T-cell (primary cell): Measurements from ENCODE around the gene SAMD8. TPM values are rescaled to one million over a fixed set of nuclear protein-coding genes. Genes with fewer than 3 reads are reported as not detected.
A peak's percentile ranks its signal among the peaks of the same experiment; 100 is the strongest.

Experiments used
- ATAC-seq, 4 experiments: fragments of 200-7000 bp in 3 of 4; fragments of 150-1000 bp in 1 of 4; cut with Tn5 transposase; replicated peaks in 1 of 4; 1 replicate in 3 of 4; 2 replicates in 1 of 4; pipeline ENCODE4 v1.10.0; 2021; ENCODE audit warnings: moderate library complexity in 3 of 4, mild to moderate bottlenecking in 2 of 4, moderate number of reproducible peaks in 1 of 4
- CTCF ChIA-PET, 2 donors: fragments of 300-600 bp; sonication (Branson Sonifier 250); formaldehyde crosslinking; loops; one replicate each; lab custom pipeline; 2022; ENCODE audit warnings: antibody characterized with exemption in 2 of 2; lab: Charles Lee
- POLR2A ChIA-PET, 2 donors: fragments of 300-600 bp; sonication (Branson Sonifier 250); formaldehyde crosslinking; loops; one replicate each; lab custom pipeline; 2022; ENCODE audit warnings: antibody characterized with exemption in 2 of 2; lab: Charles Lee
- DNase-seq, 35 experiments: peaks; one replicate each; pipeline versions ENCODE4 v3.0.0 to v3.0.0-alpha.2; 2013 to 2023
- H3K27ac ChIP-seq: one replicate; pipeline ENCODE4 v1.5.1; 2013; ENCODE audit warnings: low read length
- H3K27me3 ChIP-seq, 2 experiments: replicated peaks in 1 of 2; 1 replicate in 1 of 2; 2 replicates in 1 of 2; pipeline versions ENCODE4 v1.6.1 to v1.7.0; 2013; ENCODE audit warnings: low read length in 1 of 2, mixed read lengths in 1 of 2; ENCODE audit not compliant: control insufficient read depth in 2 of 2, insufficient read depth in 2 of 2; ENCODE audit errors: extremely low read depth in 1 of 2
- H3K36me3 ChIP-seq, 2 donors: 1 replicate in 1 of 2; 2 replicates in 1 of 2; pipeline versions ENCODE4 v1.6.1 to v1.7.0; 2013; ENCODE audit warnings: low read length in 1 of 2; ENCODE audit not compliant: control insufficient read depth in 2 of 2, insufficient read depth in 1 of 2; ENCODE audit errors: extremely low read depth in 1 of 2
- H3K4me1 ChIP-seq, 2 experiments: 1 replicate in 1 of 2; 2 replicates in 1 of 2; pipeline versions ENCODE4 v1.6.1 to v1.7.0; 2013; ENCODE audit warnings: low read length in 2 of 2, mixed read lengths in 1 of 2; ENCODE audit not compliant: insufficient read depth in 2 of 2, control insufficient read depth in 1 of 2; ENCODE audit errors: extremely low read depth in 1 of 2
- H3K4me3 ChIP-seq, 2 donors: 1 replicate in 1 of 2; 2 replicates in 1 of 2; pipeline versions ENCODE4 v1.5.1 to v1.7.0; 2013; ENCODE audit warnings: mild to moderate bottlenecking in 2 of 2, low read length in 1 of 2, moderate library complexity in 1 of 2; ENCODE audit not compliant: control insufficient read depth in 1 of 2; ENCODE audit errors: extremely low read depth in 1 of 2
- H3K9me3 ChIP-seq: 2 replicates; pipeline ENCODE4 v1.7.0; 2013
- H3K27ac Mint-ChIP-seq, 2 donors: one replicate each; pipeline ENCODE4 v1.8.0; 2020 to 2021; ENCODE audit warnings: mild to moderate bottlenecking in 2 of 2, mixed read lengths in 2 of 2
- H3K27me3 Mint-ChIP-seq, 2 donors: one replicate each; pipeline ENCODE4 v1.8.0; 2021 to 2022; ENCODE audit warnings: mixed read lengths in 2 of 2
- H3K36me3 Mint-ChIP-seq: one replicate; pipeline ENCODE4 v1.8.0; 2021; ENCODE audit warnings: mixed read lengths
- H3K4me1 Mint-ChIP-seq, 3 donors: one replicate each; pipeline ENCODE4 v1.8.0; 2020 to 2022; ENCODE audit warnings: mixed read lengths in 3 of 3, mild to moderate bottlenecking in 1 of 3
- H3K4me3 Mint-ChIP-seq, 3 donors: one replicate each; pipeline ENCODE4 v1.8.0; 2020 to 2022; ENCODE audit warnings: mild to moderate bottlenecking in 3 of 3, mixed read lengths in 3 of 3, moderate library complexity in 3 of 3
- H3K9me3 Mint-ChIP-seq, 3 donors: one replicate each; pipeline ENCODE4 v1.8.0; 2020 to 2022; ENCODE audit warnings: mixed read lengths in 3 of 3
- WGBS: methylation state at CpG from one replicate; pipeline ENCODE4 v1.1.5; 2013; ENCODE audit warnings: missing lambda C conversion rate; ENCODE audit not compliant: insufficient coverage; 5-methylcytosine and 5-hydroxymethylcytosine counted together
- total RNA-seq, 35 experiments: library from RNA in 6 of 35; stranded (reverse) in 6 of 35; fragments of 120-200 nt in 1 of 35; gene quantifications; one replicate each; pipeline versions ENCODE4 v1.2.1 to v1.2.4 and lab custom pipeline; 2013 to 2026

The SAMD8 gene
- total RNA-seq, 5 donors from 2014 or later (not counting 1 experiment from before 2014, with no cell fraction given) = 15.6 to 28.1 (median 16.1) TPM

DNA sequence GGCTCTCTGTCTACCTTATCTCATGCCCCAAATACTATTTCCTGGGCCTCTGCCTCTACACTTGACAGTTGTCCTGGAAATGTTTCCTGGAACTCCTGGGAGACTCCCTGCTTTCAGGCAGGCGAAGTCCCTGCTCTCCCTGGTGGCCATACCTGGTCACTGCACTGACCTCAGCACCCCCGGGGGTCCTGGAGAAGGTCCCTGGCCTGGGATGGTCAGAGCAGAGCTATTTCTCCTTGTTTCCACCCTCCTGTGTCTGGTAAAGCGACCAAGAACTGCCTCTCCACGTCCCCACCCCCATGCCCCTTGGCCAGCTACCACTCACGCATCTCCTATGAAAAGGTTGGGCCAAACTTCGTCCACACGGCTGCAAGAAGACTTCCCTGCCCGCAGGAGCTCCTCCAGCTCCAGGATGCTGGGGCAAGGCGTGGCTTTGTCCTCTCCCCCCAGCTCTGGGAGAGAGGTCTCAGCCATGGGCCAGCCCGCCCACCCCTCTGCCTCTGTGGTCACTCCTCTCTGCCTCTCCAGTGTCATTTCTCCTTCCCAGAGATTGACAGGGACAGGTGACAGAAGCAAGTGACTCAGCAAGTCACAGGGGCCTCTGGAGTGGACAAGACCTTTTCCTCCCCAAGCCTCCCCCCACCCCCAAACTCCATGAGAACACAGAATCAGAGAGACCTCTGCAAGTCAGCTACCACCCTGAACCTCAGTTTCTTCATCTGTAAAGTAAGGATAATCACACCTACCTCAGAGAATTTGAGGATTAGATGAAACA, 2.6 kb upstream of the SAMD8 start:
- DNase-seq = no peak
- Mint-ChIP-seq H3K27me3 (no peaks in the 10 kb centered on the region), H3K27ac (peak overlapping the region; percentile 91), H3K4me3 (peak overlapping the region in 2 of 3 donors; percentile 25 to 98), H3K36me3 (no peaks in the 10 kb centered on the region), H3K4me1 (peaks cover 33 to 44% (median 35%) of the 10 kb centered on the region in 3 donors), H3K9me3 (peaks cover 0 to 3% (median 0%) of the 10 kb centered on the region in 3 donors)
- H3K27ac ChIP-seq = peak overlapping the region; percentile 28
- CTCF ChIA-PET = interaction anchor here in 1 of 2 donors (0.6 to 0.9 kb wide), 2 partner anchors 11 to 929 kb away, joined by 3 to 4 read pairs; no protein-coding TSS in a partner anchor
- H3K9me3 ChIP-seq = no peaks in the 10 kb centered on the region
- H3K4me1 ChIP-seq = peaks cover 21 to 22% of the 10 kb centered on the region in 2 experiments
- no peaks in the 10 kb centered on the region for H3K36me3 ChIP-seq
- no peak overlapping the region for H3K4me3 ChIP-seq
- ATAC-seq = no peak
- POLR2A ChIA-PET = interaction anchor here in 1 of 2 donors (0.6 kb wide), 2 partner anchors 68 to 983 kb away, joined by 3 to 4 read pairs; no protein-coding TSS in a partner anchor
- no peaks in the 10 kb centered on the region for H3K27me3 ChIP-seq
- 93% methylated on average over 10 of the region's 10 CpGs for WGBS

DNA sequence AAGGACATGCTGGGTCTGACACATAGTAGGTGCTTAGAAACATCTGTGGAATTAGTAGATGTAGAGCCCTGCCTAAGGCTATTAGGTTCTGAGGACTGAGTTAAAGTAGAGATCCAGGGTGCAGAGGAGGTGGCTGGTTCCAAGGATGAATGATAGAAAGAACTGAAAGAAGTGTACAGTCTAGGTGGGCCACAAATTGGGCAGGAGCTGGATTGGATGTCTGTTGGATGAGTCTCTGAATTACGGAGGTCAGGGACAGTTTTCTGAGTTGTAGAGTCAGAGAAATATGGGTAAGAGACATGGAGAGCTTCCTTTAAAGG, 2.0 kb upstream of the SAMD8 start:
- ATAC-seq = no peak
- Mint-ChIP-seq H3K27me3 (no peaks in the 10 kb centered on the region), H3K4me3 (peak overlapping the region; percentile 25 to 98 (median 91)), H3K36me3 (no peaks in the 10 kb centered on the region), H3K27ac (peak overlapping the region; percentile 91), H3K4me1 (peaks cover 36 to 47% (median 38%) of the 10 kb centered on the region in 3 donors), H3K9me3 (peaks cover 0 to 3% (median 0%) of the 10 kb centered on the region in 3 donors)
- Histone ChIP-seq H3K4me3 (no peak overlapping the region), H3K27me3 (no peaks in the 10 kb centered on the region), H3K27ac (peak overlapping the region; percentile 28), H3K4me1 (peaks cover 22% of the 10 kb centered on the region in 2 experiments), H3K36me3 (no peaks in the 10 kb centered on the region), H3K9me3 (no peaks in the 10 kb centered on the region)
- 100% methylated on average over 1 of the region's 1 CpG for WGBS
- CTCF ChIA-PET = interaction anchor here in 1 of 2 donors (0.6 to 0.9 kb wide), 2 partner anchors 11 to 929 kb away, joined by 3 to 4 read pairs; no protein-coding TSS in a partner anchor
- DNase-seq = no peak
- POLR2A ChIA-PET = interaction anchor here in 1 of 2 donors (0.6 kb wide), 2 partner anchors 67 to 983 kb away, joined by 3 to 4 read pairs; no protein-coding TSS in a partner anchor

GRCh38 chr10:75110006-75110632, 1.3 kb upstream of the SAMD8 start:
- H3K27ac ChIP-seq = peak overlapping the region; percentile 94
- Mint-ChIP-seq H3K27ac (peak overlapping the region; percentile 91), H3K9me3 (peaks cover 0 to 3% (median 0%) of the 10 kb centered on the region in 3 donors), H3K36me3 (no peaks in the 10 kb centered on the region), H3K4me3 (peak overlapping the region; percentile 84 to 98 (median 91)), H3K4me1 (peaks cover 43 to 54% (median 45%) of the 10 kb centered on the region in 3 donors), H3K27me3 (no peaks in the 10 kb centered on the region)
- 95% methylated on average over 2 of the region's 8 CpGs for WGBS
- ChIA-PET POLR2A (interaction anchor here in 1 of 2 donors (1.5 kb wide), 1 partner anchor 101 kb away, joined by 4 read pairs; the partner anchor contains the start of gene VDAC2), CTCF (interaction anchor here (0.5 to 2.1 kb wide), 4 partner anchors 12 to 1223 kb away, joined by 3 to 7 read pairs (median 4); no protein-coding TSS in a partner anchor)
- ATAC-seq (no peak), DNase-seq (no peak)
- peak overlapping the region in 1 of 2 donors; percentile 95 for H3K4me3 ChIP-seq
- peaks cover 22% of the 10 kb centered on the region in 2 experiments for H3K4me1 ChIP-seq
- no peaks in the 10 kb centered on the region for H3K9me3 ChIP-seq
- H3K27me3 ChIP-seq = no peaks in the 10 kb centered on the region
- H3K36me3 ChIP-seq = no peaks in the 10 kb centered on the region

GRCh38 chr10:75111907-75112679, 637 bp downstream of the SAMD8 start:
- DNase-seq (peak in 32 of 35 experiments; percentile 13 to 72 (median 31)), ATAC-seq (peak; percentile 20 to 39 (median 26))
- peak overlapping the region; percentile 93 for H3K27ac ChIP-seq
- H3K27me3 ChIP-seq = no peaks in the 10 kb centered on the region
- Mint-ChIP-seq H3K9me3 (peaks cover 0 to 3% (median 0%) of the 10 kb centered on the region in 3 donors), H3K27me3 (no peaks in the 10 kb centered on the region), H3K27ac (peak overlapping the region; percentile 86 to 91), H3K36me3 (no peaks in the 10 kb centered on the region), H3K4me3 (peak overlapping the region; percentile 84 to 98 (median 91)), H3K4me1 (peaks cover 51 to 59% (median 54%) of the 10 kb centered on the region in 3 donors)
- no peaks in the 10 kb centered on the region for H3K36me3 ChIP-seq
- POLR2A ChIA-PET = interaction anchor here (0.6 to 1.5 kb wide), 3 partner anchors 98 to 485 kb away, joined by 3 to 5 read pairs (median 4); partner anchors contain the start of gene VDAC2 (in 2 of the 2)
- WGBS = under 1% methylated on average over 9 of the region's 23 CpGs
- peak overlapping the region; percentile 92 for H3K4me3 ChIP-seq
- H3K9me3 ChIP-seq = no peaks in the 10 kb centered on the region
- peaks cover 22 to 25% of the 10 kb centered on the region in 2 experiments for H3K4me1 ChIP-seq
- CTCF ChIA-PET = interaction anchor here in 1 of 2 donors (0.5 to 2.1 kb wide), 4 partner anchors 76 to 1462 kb away, joined by 3 to 6 read pairs (median 4); no protein-coding TSS in a partner anchor

DNA sequence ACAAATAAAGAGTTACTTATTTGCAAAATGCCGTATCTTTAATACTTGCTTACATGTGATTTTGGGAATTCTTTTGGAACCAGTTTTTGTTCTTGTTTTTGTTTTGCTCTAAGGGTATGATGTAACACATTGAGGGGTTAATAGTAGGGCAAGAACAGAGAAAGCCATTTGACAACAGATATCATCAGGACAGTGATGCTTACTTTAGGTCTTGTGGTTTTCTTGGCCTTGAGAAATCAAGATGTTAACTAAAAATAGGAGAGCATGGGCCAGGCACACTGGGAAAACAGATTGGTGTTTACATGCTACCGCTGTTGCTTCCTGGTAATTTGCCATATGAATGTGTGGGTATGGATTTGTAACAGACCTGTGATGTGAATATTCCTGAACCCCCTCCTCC, 3.7 kb downstream of the SAMD8 start:
- Histone ChIP-seq H3K36me3 (no peaks in the 10 kb centered on the region), H3K4me1 (peaks cover 22 to 24% of the 10 kb centered on the region in 2 experiments), H3K27me3 (no peaks in the 10 kb centered on the region), H3K9me3 (no peaks in the 10 kb centered on the region), H3K4me3 (no peak overlapping the region), H3K27ac (no peak overlapping the region)
- POLR2A ChIA-PET = interaction anchor here (0.5 to 1.9 kb wide), 2 partner anchors 14 to 29 kb away, joined by 4 to 8 read pairs; no protein-coding TSS in a partner anchor
- H3K4me3 Mint-ChIP-seq = no peak overlapping the region
- ATAC-seq (no peak), DNase-seq (no peak)
- WGBS = 100% methylated on average over 1 of the region's 2 CpGs
- H3K27ac Mint-ChIP-seq = peak overlapping the region in 1 of 2 donors; percentile 13
- H3K27me3 Mint-ChIP-seq = no peaks in the 10 kb centered on the region
- H3K36me3 Mint-ChIP-seq = no peaks in the 10 kb centered on the region
- CTCF ChIA-PET = interaction anchor here (0.7 to 1.8 kb wide), 5 partner anchors 12 to 74 kb away, joined by 3 to 7 read pairs (median 3); no protein-coding TSS in a partner anchor
- H3K9me3 Mint-ChIP-seq = no peaks in the 10 kb centered on the region
- peaks cover 56 to 59% (median 58%) of the 10 kb centered on the region in 3 donors for H3K4me1 Mint-ChIP-seq
